ENCODE measurements around the gene RRAD. TPM values are rescaled to one million over a fixed set of nuclear protein-coding genes. Genes with fewer than 3 reads are reported as not detected.

Gene RRAD
- total and polyA plus RNA-seq, 4 donors: 31.8 to 42.3 (median 35.7) TPM

DNA sequence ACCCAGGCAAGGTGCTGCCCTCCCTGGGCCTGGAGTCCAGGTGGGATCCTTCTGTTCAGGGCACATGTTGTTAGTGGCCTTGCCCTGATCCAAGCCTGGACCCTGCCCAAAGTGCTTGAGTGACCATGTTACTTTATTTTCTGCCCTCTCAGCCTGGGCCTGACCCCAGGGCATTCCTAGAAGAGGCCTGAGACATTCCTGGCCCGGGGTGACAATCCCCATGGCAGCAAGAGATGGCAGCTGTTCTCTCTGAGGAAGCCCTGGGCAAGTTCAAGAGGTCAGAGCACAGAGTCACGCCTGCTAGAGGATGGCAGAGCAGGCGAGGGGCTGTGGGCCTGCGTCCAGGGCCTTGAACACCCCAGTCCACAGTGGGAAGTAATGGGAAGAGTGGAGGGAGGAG lies 11.6 kb downstream of the RRAD start:
- no peaks in the 10 kb centered on the region for H3K36me3 ChIP-seq (ENCODE audit: control insufficient read depth in 4 of 4, insufficient read depth in 4 of 4, low read length in 4 of 4)
- 83 to 89% methylated on average over 4 of the region's 4 CpGs for WGBS, 2 donors
- H3K9ac ChIP-seq (ENCODE audit: insufficient read depth in 1 of 2, low read length in 2 of 2): no peak overlapping the region
- H3K9me3 ChIP-seq (ENCODE audit: control insufficient read depth in 4 of 4, insufficient read depth in 3 of 4, low read length in 3 of 4): no peaks in the 10 kb centered on the region
- no peak overlapping the region for H3K4me3 ChIP-seq
- no peaks in the 10 kb centered on the region for H3K27me3 ChIP-seq (ENCODE audit: control insufficient read depth in 3 of 3, insufficient read depth in 3 of 3, low read length in 2 of 3)
- no peak overlapping the region for H3K27ac ChIP-seq (ENCODE audit: low read depth in 1 of 2, low read length in 1 of 2)
- DNase-seq (no peak), ATAC-seq (ENCODE audit: insufficient read depth, low FRiP score) (no peak)
- peaks cover 0 to 2% (median 0%) of the 10 kb centered on the region in 5 donors for H3K4me1 ChIP-seq (ENCODE audit: control insufficient read depth in 5 of 5, insufficient read depth in 5 of 5, low read length in 5 of 5)
- TF ChIP-seq CTCF (IDR thresholded peaks at IDR 0.05; ENCODE audit: control extremely low read depth, extremely low read depth): no peak

- no peak overlapping the region for H3K4me3 ChIP-seq
- no peak for DNase-seq
- ATAC-seq (ENCODE audit: insufficient read depth, low FRiP score): no peak
- H3K27me3 ChIP-seq (ENCODE audit: control insufficient read depth in 3 of 3, insufficient read depth in 3 of 3, low read length in 2 of 3): no peaks in the 10 kb centered on the region
- no peaks in the 10 kb centered on the region for H3K36me3 ChIP-seq (ENCODE audit: control insufficient read depth in 4 of 4, insufficient read depth in 4 of 4, low read length in 4 of 4)
- no peak overlapping the region for H3K27ac ChIP-seq (ENCODE audit: low read depth in 1 of 2, low read length in 1 of 2)
- no peak overlapping the region for H3K9ac ChIP-seq (ENCODE audit: insufficient read depth in 1 of 2, low read length in 2 of 2)
- WGBS, 2 donors: 50 to 58% methylated on average over 10 of the region's 10 CpGs
- H3K4me1 ChIP-seq (ENCODE audit: control insufficient read depth in 5 of 5, insufficient read depth in 5 of 5, low read length in 5 of 5): no peaks in the 10 kb centered on the region
- no peaks in the 10 kb centered on the region for H3K9me3 ChIP-seq (ENCODE audit: control insufficient read depth in 4 of 4, insufficient read depth in 3 of 4, low read length in 3 of 4)
- no peak for TF ChIP-seq CTCF (IDR thresholded peaks at IDR 0.05; ENCODE audit: control extremely low read depth, extremely low read depth)
Measured at GRCh38 chr16:66913081-66913480, 12.3 kb downstream of the RRAD start.

DNA sequence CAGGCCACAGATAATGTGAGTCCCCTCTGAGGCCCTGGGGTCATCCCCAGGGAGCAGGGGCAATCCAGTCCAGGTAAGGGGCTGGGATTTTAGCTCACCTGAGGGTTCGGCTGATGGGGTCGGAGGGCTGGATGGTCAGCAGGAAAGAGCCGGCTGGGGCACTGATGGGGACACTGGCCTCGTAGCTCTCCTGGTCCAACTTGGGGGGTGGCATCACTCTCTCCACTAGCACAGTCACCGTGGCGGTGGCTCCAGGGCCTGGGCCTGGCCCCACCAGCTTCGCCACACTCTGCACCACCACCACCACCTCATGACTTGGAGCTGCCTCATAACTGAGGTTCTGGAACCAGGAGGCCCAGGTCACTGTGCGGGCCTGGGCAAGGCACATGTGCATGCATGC lies 13.5 kb downstream of the RRAD start:
- Histone ChIP-seq H3K9me3 (ENCODE audit: control insufficient read depth in 4 of 4, insufficient read depth in 3 of 4, low read length in 3 of 4) (no peaks in the 10 kb centered on the region), H3K27ac (ENCODE audit: low read depth in 1 of 2, low read length in 1 of 2) (no peak overlapping the region), H3K9ac (ENCODE audit: insufficient read depth in 1 of 2, low read length in 2 of 2) (no peak overlapping the region), H3K27me3 (ENCODE audit: control insufficient read depth in 3 of 3, insufficient read depth in 3 of 3, low read length in 2 of 3) (no peaks in the 10 kb centered on the region), H3K36me3 (ENCODE audit: control insufficient read depth in 4 of 4, insufficient read depth in 4 of 4, low read length in 4 of 4) (no peaks in the 10 kb centered on the region), H3K4me3 (no peak overlapping the region), H3K4me1 (ENCODE audit: control insufficient read depth in 5 of 5, insufficient read depth in 5 of 5, low read length in 5 of 5) (peaks cover 0 to 6% (median 0%) of the 10 kb centered on the region in 5 donors)
- no peak for TF ChIP-seq CTCF (IDR thresholded peaks at IDR 0.05; ENCODE audit: control extremely low read depth, extremely low read depth)
- DNase-seq (no peak), ATAC-seq (ENCODE audit: insufficient read depth, low FRiP score) (no peak)
- 92 to 93% methylated on average over 8 of the region's 8 CpGs for WGBS, 2 donors

GRCh38 chr16:66911112-66911511 lies 14.2 kb downstream of the RRAD start:
- no peak for DNase-seq
- TF ChIP-seq CTCF (IDR thresholded peaks at IDR 0.05; ENCODE audit: control extremely low read depth, extremely low read depth): no peak
- H3K9ac ChIP-seq (ENCODE audit: insufficient read depth in 1 of 2, low read length in 2 of 2): no peak overlapping the region
- H3K9me3 ChIP-seq (ENCODE audit: control insufficient read depth in 4 of 4, insufficient read depth in 3 of 4, low read length in 3 of 4): no peaks in the 10 kb centered on the region
- no peaks in the 10 kb centered on the region for H3K27me3 ChIP-seq (ENCODE audit: control insufficient read depth in 3 of 3, insufficient read depth in 3 of 3, low read length in 2 of 3)
- ATAC-seq (ENCODE audit: insufficient read depth, low FRiP score): no peak
- no peak overlapping the region for H3K4me3 ChIP-seq
- WGBS, 2 donors: 81 to 82% methylated on average over 5 of the region's 5 CpGs
- H3K4me1 ChIP-seq (ENCODE audit: control insufficient read depth in 5 of 5, insufficient read depth in 5 of 5, low read length in 5 of 5): peaks cover 0 to 7% (median 0%) of the 10 kb centered on the region in 5 donors
- no peak overlapping the region for H3K27ac ChIP-seq (ENCODE audit: low read depth in 1 of 2, low read length in 1 of 2)
- no peaks in the 10 kb centered on the region for H3K36me3 ChIP-seq (ENCODE audit: control insufficient read depth in 4 of 4, insufficient read depth in 4 of 4, low read length in 4 of 4)
